ENCODE measurements around the gene MACF1. TPM values are rescaled to one million over a fixed set of nuclear protein-coding genes. Genes with fewer than 3 reads are reported as not detected.

MACF1 gene
- total and polyA plus RNA-seq, 2 experiments from 2014 or later = 80.4 to 261 TPM

DNA sequence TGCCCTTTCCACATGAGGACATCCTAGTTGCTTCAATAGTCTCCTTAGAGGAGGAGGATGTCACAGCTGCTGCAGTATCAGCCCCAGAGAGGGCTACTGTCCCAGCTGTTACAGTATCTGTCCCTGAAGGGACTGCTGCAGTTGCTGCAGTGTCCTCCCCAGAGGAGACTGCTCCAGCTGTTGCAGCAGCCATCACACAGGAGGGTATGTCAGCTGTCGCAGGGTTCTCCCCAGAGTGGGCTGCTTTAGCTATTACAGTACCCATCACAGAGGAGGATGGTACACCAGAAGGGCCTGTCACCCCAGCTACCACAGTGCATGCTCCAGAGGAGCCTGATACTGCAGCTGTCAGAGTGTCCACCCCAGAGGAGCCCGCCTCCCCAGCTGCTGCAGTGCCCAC, 208.4 kb downstream of the MACF1 start:
- no peak for DNase-seq (ENCODE audit: low read depth in 1 of 2, low spot score in 1 of 2)
- TF ChIP-seq CTCF (IDR thresholded peaks at IDR 0.05; ENCODE audit: low read depth, low read length) = no peak
- Histone ChIP-seq H3K9me3 (ENCODE audit: low read depth) (no peaks in the 10 kb centered on the region), H3K36me3 (no peaks in the 10 kb centered on the region), H3K4me1 (ENCODE audit: low read depth) (peaks cover 21% of the 10 kb centered on the region), H3K4me3 (no peak overlapping the region), H3K27me3 (no peaks in the 10 kb centered on the region), H3K27ac (no peak overlapping the region)

GRCh38 chr1:39413902-39414528, 209.5 kb downstream of the MACF1 start:
- Histone ChIP-seq H3K4me1 (ENCODE audit: low read depth) (peaks cover 20% of the 10 kb centered on the region), H3K4me3 (no peak overlapping the region)
- DNase-seq (ENCODE audit: low read depth in 1 of 2, low spot score in 1 of 2) = no peak

DNA sequence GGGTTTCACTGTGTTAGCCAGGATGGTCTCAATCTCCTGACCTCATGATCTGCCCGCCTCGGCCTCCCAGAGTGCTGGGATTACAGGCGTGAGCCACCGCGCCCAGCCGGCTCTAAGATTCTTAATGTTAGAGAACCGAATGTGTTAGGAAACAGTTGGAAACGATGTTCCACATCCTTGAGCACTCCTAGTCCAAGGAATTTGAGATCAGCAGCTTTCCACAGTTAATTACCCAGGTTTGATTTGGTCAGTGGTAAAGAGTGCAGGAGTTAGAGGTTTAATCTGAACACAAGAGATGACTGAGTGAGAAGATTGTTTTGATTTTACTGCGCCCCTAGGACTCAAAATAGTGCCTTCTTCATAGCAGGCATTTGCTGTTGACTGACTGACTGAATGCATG, 211.1 kb downstream of the MACF1 start:
- no peak for DNase-seq (ENCODE audit: low read depth in 1 of 2, low spot score in 1 of 2)
- no peaks in the 10 kb centered on the region for H3K27me3 ChIP-seq
- peaks cover 11% of the 10 kb centered on the region for H3K4me1 ChIP-seq (ENCODE audit: low read depth)
- H3K36me3 ChIP-seq = no peaks in the 10 kb centered on the region
- no peak overlapping the region for H3K27ac ChIP-seq
- no peak overlapping the region for H3K4me3 ChIP-seq
- TF ChIP-seq CTCF (IDR thresholded peaks at IDR 0.05; ENCODE audit: low read depth, low read length) = no peak
- H3K9me3 ChIP-seq (ENCODE audit: low read depth) = no peaks in the 10 kb centered on the region

More at GRCh38 chr1:39413902-39414528, 209.5 kb downstream of the MACF1 start:
- Histone ChIP-seq H3K27ac (no peak overlapping the region), H3K9me3 (ENCODE audit: low read depth) (no peaks in the 10 kb centered on the region), H3K27me3 (no peaks in the 10 kb centered on the region), H3K36me3 (no peaks in the 10 kb centered on the region)
- no peak for TF ChIP-seq CTCF (IDR thresholded peaks at IDR 0.05; ENCODE audit: low read depth, low read length)

- H3K9me3 ChIP-seq (ENCODE audit: low read depth) = no peaks in the 10 kb centered on the region
Observed at GRCh38 chr1:39416609-39417008, 212.1 kb downstream of the MACF1 start.

GRCh38 chr1:39418236-39418635, 213.7 kb downstream of the MACF1 start:
- Histone ChIP-seq H3K4me1 (ENCODE audit: low read depth) (peaks cover 6% of the 10 kb centered on the region), H3K27ac (no peak overlapping the region), H3K9me3 (ENCODE audit: low read depth) (no peaks in the 10 kb centered on the region), H3K36me3 (peaks cover 12% of the 10 kb centered on the region), H3K4me3 (no peak overlapping the region), H3K27me3 (no peaks in the 10 kb centered on the region)
- TF ChIP-seq CTCF (IDR thresholded peaks at IDR 0.05; ENCODE audit: low read depth, low read length) = no peak
- peak in 1 of 2 donors; percentile 32 for DNase-seq (ENCODE audit: low read depth in 1 of 2, low spot score in 1 of 2)

More at GRCh38 chr1:39416609-39417008, 212.1 kb downstream of the MACF1 start:
- Histone ChIP-seq H3K27me3 (no peaks in the 10 kb centered on the region), H3K4me1 (ENCODE audit: low read depth) (peaks cover 9% of the 10 kb centered on the region), H3K4me3 (no peak overlapping the region), H3K36me3 (no peaks in the 10 kb centered on the region), H3K27ac (no peak overlapping the region)
- TF ChIP-seq CTCF (IDR thresholded peaks at IDR 0.05; ENCODE audit: low read depth, low read length) = no peak
- DNase-seq (ENCODE audit: low read depth in 1 of 2, low spot score in 1 of 2) = peak in 1 of 2 donors; percentile 28

Data from cardiac muscle cell (in vitro differentiated cells and primary cell).